GM18520 (cell line): ENCODE results near the gene CCKAR.

Experiments
- ATAC-seq: cut with Tn5 transposase; IDR thresholded peaks from one replicate; pipeline ENCODE4 v1.9.1; 2021; ENCODE audit not compliant: unreplicated experiment

Gene CCKAR

DNA sequence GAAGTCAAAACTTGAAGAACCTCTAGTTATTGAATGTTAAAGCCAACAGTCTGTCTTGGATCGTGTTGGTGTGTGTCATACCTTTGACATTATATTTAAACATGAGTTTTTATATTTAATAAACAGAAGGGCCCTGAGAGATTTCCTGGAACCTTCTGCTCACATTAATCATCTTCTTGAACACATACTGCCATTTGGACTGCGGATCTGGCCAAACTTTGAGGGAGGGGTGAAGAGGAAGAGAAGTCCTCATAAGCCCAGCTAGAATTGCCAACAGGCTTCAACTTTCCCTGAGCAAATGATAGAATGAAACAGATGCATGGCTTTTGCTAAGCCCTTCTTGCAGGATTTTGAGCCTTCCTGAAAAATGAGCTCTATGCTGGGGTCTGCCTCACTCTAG is 27.4 kb downstream of the CCKAR start:
- ATAC-seq, result no peak

DNA sequence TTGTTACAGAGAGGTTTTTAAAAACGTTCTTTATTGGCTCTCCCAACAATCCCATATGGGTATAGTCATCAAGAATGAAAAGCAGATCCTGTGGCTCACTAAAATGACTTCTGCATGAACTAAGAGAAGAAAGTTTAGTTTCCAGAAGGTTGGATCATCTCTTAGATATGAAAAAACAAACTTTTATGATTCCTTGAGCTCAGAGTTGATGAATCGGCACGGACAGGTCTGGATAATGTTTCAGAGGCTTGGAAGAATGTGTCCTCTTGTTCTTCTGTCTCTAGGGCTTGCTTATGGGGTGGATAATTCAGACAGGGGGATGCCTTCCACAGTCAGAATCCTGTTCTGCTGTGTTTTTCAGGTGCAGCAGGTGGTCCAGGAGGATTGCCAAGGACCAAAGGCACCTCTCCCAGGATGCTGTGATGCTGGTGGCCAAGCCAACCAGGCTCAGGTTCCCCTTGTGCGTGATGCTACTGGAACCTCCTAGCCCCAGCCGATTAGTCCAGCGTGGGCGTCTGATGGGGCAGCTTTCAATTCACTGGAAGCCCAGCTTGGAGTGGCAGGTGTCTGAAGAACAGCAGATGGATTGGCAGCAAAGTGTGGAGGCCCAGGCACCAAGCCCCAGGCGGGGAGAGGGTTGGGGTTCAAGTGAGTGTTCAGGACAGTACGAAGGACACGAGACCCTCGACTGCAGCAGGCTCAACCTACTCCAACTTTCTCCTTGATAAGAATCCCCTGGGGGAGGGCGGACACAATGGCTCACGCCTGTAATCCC is 30.3 kb downstream of the CCKAR start:
- no peak for ATAC-seq

DNA sequence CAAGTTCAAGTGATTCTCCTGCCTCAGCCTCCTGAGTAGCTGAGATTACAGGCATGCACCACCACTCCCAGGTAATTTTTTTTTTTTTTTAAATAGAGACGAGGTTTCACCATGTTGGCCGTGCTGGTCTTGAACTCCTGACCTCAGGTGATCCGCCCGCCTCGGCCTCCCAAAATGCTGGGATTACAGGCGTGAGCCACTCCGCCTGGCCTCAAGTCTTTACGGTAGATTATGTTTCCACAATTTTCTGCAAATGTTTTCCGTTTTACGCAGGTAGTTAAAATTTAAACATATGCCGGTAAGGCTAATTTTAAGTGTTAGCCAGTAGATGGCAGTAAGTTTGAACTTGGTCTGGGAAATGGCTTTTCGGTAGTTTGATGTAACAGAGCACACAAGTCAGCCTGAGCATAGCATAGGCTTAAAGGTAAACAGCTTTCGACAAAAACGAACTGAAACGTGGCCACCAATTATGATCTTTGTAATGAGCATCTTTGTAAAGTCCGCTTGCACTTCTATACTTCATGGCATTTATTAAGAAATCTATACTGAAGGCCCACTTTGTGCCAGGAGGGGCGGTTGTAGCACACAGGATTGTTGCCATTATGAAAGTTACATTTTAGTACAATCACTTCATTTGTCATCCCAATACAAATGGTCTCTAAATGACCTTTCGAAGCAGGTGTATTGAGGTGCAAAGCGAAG is 31.1 kb downstream of the CCKAR start:
- peak; percentile 60 for ATAC-seq

DNA sequence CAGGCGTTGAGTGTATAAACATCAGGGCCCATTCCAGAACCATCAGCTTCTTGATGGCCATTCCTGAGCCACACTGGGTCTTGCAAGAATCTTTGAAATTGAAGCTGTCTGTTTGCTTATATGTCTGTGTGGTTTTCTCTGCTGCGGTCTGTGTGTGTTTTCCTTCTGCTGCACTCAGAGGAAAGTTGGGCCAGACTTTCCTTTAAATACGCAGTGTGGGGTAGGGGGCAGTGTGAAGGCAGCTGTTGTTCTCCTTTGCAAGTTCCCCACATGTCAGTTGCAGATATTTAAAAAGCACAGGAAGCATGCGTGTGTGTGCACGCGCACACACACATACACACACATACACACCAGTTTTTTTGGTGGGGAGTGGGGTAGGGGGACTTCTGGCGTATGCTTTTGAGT is 32.1 kb downstream of the CCKAR start:
- ATAC-seq, result no peak

DNA sequence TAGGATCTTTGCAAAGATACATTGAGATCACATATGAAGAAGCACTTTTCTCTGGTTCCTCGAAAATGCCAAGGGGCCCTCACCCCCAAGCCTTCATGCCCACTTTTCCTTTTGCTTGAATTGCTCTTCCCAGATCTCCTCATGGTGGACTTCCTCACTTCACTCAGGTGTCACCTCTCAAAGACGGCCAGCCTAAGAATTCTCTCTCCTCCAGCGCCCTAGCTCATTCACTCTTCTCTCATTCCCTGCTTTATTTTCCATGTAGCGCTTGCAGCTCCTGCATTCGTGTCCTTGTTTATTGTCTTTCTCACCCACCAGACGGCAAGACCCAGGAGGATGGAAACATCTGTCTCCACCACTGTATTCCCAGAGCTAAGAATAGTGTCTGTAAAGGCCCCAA is 32.9 kb downstream of the CCKAR start:
- ATAC-seq, result no peak

DNA sequence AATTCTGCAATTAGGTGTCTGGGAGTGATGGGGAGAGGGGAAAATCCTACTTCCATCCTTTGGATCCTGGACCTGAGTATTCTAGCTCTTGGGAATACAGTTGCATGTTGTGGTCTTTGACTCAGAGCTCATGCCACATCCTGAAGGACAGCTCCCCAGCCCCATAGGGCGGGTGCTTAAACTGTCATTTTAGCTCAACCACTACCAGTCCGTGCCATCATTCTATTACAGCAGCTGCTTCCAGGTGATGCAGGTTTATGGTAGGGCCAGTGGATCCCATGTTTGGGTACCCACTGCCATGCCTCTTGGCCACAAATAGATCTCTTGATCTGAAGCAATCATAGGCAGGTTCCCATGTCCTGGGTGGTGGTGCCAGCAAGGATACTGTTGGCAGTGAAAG is 34.7 kb downstream of the CCKAR start:
- no peak for ATAC-seq

DNA sequence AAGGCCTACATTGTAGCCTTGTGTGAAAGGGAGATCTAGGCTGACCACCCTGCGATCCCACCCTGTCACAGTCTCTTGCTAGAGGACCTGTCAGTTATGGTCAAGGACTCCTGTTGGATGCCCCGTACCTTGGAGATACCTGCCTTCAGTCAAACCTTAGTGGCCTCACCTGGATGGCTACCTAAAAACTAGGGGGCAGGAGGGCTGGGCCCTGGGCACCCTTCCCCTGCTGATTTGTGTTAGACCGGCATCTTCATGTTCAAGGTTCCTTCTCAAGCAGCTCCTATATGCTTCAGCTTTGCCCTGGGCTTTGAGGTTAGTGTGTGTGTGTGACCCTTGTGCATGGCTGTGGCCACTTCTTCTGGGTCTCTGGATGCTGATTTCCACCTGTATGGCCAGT is 35.3 kb downstream of the CCKAR start:
- ATAC-seq, result no peak

DNA sequence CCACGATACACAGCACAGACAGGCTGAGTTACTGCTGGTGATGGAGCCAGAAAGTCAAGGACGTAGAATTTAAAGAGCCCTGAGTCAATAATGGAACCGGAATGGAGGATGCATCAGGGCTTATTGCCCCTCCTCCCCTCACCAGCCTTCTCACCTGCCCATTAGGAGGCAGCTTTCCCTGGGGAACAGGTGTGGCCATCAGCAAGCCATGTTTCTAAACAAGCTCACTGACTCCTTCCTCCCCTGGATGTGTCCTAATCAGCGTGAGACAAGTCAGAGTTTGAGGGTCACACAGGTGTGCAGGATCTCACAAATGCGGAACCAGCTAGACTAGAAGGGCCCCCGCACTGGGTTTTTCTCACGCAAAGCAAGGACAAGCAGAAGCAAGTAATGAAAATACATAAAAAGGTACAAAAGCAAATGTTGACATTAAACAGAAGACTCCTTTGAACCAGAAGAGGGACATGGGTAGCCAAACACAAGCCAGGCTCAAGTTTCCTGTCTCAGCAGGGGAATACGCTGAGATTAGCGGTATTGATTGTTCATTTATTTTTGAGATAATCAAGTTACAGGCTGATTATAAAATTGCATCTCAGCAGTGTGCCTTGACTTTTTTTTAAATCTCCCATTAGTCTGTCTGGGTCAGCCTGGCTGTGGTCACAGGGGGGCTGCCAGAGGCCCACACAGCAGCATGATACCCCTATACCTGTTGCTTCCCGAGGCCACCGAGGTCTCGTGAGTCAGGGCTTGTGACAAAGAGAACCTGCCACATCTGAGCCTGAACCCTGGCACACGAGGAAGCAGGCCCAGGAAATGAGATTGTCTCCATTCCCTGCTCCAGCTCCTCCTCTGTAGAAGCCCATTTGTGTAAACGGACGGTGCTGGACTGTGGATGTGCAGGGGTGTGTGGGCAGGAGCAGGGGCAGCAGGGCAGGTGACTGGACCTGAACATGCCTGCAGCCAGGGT is 37.4 kb downstream of the CCKAR start:
- no peak for ATAC-seq

DNA sequence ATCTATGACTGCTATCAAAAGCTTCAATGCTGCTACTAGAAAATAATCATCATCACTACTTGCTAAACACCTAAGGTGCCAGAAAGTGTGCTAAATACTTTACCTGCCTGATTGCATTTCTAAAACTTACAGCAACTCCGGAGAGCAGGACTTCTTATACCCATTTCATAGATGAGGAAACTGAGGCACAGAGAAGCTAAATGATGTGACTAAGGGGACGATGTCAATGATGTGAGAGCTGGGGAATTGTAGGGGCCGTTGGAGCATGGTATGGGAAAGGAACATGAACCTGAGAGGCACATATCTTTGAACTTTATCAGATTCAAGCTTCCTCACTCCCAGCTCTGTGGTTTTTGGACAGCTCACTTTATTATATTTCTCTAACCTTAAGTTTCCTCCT is 38.7 kb downstream of the CCKAR start:
- no peak for ATAC-seq

DNA sequence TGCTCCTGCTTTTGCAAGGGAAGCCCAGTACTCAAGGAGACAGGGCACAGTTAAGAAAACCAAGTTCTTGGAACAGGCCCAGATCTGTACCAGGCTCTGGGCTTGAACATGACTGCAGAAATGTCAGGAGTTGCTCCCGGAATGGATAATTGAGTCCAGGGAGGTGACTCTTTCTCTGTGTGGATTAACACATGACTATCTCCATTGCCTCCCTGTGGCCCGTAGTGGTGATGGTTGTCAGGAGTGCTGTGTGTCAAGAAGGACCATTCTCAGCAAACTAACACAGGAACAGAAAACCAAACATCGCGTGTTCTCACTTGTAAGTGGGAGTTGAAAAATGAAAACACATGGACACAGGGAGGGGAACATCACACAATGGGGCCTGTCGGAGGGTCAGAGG is 39.9 kb downstream of the CCKAR start:
- no peak for ATAC-seq

DNA sequence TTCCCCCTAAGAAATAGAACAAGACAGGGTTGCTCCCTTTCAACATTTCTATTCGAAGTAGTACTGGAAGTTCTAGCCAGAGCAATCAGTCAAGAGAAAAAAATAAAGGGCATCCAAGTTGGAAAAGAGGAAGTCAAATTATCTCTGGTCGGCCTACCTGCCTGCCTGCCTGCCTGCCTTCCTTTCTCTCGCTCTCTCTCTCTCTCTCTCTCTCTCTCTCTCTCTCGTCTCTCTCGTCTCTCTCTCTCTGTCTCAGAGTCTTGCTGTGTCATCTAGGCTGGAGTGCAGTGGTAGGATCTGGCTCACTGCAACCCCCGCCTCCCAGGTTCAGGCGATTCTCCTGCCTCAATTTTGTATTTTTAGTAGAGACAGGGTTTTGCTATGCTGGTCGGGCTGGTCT is 42.9 kb downstream of the CCKAR start:
- no peak for ATAC-seq

DNA sequence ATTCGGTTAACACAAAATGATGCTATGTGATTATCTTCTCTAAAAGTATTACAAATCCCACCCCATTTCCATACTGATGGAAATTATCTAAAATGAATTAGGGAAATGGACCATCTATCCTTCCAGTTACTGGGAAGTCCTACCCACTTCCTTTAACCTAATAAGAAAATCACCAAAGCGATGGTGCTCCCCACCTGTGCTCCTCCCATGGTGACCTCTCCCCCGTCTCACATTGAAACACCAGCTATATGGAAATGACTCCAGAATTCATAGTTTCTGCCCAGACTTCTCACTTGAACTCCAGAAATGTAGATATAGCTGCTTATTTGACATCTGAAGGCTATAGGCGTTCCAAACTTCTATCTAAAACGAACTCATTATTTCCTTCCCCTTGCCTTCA is 48.5 kb downstream of the CCKAR start:
- no peak for ATAC-seq

DNA sequence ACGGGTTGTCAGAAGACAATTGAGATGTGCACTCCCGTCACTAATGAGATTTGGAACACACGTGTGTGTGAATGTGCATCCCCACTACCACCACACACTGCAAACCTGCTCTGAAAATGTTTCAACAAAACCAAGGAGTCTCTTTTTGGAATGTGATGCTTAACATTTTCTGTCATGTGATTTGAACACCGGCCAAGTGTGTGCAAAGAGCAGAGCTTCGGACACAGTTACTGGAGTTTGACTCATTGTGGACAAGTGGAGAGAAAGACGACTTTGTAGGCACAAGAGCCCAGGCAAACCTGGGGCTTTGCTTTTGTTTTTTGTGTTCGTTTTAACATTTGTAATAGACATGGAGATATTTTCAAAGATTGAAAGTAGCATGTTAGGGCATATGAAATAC is 49.2 kb downstream of the CCKAR start:
- no peak for ATAC-seq

DNA sequence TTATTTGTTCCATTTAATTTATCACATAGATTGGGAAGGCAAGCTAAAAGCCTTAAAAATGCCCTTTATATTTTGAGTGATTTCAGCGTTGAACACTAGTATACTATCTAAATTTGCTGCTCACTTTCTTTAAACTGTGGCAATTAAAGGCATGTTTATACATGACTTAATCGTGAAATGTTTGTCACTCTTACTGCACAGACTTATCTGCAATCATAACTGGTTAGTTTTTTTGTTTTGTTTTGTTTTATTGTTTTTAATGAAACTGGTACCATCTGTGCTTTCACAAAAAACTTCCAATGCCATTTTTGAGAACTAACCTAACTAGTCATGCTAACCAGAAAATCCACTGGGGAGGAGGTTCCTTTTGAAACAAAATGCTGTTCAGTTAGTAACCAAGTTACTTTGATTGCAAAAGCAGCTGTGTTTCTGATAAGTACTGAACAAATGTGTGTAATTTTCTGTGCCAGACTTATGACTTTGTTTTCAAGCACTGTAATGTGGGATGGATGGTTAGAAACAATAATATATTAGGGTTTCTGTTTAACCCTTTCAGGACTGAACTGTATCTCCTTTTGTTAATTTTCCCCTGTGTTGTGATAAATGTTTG is 56.1 kb downstream of the CCKAR start:
- no peak for ATAC-seq

DNA sequence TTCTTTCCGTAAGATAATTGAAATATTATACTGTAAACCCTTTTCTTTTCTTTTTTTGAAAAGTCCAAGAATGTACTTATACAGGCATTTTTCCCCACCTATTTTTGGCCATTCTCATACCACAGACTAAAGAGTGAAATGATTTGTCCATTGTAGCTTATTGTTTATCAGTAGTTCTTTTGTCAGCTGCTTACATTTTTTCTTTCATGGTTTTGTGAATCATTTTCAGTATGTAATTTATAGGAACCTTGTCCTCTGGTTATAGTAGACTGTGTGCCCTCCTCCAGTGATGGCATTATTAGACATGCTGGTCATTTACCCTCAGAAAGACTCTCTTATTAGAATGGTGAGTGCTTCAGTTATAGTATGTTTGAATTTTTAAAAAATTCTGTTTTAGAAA is 56.7 kb downstream of the CCKAR start:
- ATAC-seq, result no peak

DNA sequence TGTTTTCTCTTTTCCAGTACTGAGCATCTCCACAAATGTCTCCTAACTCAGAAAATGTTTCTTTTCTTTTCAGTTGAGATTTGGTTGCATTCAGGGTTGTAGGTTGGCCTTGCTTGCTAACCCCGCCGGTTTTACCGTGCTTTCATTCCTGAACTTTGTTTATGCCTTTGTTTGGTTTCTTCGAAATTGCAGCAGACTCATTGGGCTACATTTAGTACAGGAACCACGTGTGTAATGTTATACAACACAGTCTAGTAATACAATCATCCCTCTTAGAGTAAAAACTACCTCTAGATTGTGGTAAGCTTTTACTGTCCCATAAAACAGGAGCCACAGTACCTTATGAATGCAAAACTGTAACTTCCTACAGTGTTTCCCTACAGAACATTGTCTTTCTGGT is 57.9 kb downstream of the CCKAR start:
- no peak for ATAC-seq

DNA sequence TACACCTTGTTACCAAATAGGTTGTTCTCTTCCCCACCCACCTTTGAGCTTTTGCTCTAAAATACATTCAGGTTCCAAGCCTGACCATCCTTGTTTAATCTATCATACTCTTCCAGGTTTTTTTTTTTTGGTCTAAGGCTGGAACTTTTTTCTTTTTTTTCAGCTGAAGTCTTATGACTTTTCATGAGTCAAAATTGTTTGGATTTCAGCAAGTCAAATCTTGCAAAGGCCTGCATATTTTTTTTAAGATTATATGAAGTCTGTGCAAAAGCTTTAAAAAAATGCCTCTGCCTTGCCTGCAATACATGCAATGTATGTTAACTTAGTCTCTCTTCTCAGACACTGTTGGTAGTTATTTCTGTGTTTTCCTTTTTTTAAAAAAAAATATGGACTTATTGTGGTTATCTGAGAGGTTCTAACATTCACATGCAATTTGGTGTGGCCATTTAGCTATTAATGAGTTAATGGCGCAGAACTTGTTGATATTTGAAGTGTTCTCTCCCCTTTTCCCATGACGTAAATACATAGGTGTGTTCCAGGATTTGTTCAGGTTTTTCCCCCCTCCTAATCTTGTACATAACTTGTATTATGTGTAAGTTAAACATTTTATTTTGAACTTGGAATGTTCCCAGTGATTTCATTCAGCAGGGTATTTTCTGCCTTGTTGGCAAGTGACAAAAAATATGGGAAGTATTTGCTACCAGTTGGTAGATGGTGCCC is 58.7 kb downstream of the CCKAR start:
- ATAC-seq, result no peak
